HEK293T (cell line): Measurements from ENCODE around the gene KPNA1.

Experiments used
- CTCF ChIA-PET: fragments of 350-600 bp; formaldehyde crosslinking; extraction: SDS; loops from one replicate; lab custom pipeline; 2021; ENCODE audit warnings: antibody characterized with exemption, inconsistent platforms; lab: Yijun Ruan, JAX
- POLR2A ChIA-PET: fragments of 350-600 bp; formaldehyde crosslinking; extraction: SDS; loops from one replicate; lab custom pipeline; 2020; ENCODE audit warnings: antibody characterized with exemption, inconsistent platforms; lab: Yijun Ruan, JAX
- DNase-seq: peaks from one replicate; pipeline ENCODE4 v3.0.0; 2012; ENCODE audit warnings: mixed read lengths; ENCODE audit errors: extremely low spot score
- ARNT ChIP-seq: fragments of 450-650 bp; IDR thresholded peaks from 2 replicates; pipeline ENCODE4 v1.6.1; 2017; ENCODE audit warnings: mild to moderate bottlenecking
- BHLHE40 ChIP-seq: fragments of 450-650 bp; IDR thresholded peaks from 2 replicates; pipeline ENCODE4 v1.6.1; 2016; ENCODE audit warnings: mild to moderate bottlenecking, moderate library complexity, borderline replicate concordance
- CTBP1 ChIP-seq: fragments of 450-650 bp; IDR thresholded peaks from 2 replicates; pipeline ENCODE4 v1.6.1; 2016; ENCODE audit warnings: borderline replicate concordance
- ELF4 ChIP-seq: fragments of 450-650 bp; IDR thresholded peaks from 2 replicates; pipeline ENCODE4 v1.6.1; 2017; ENCODE audit warnings: antibody characterized with exemption
- FOXA1 ChIP-seq: fragments of 450-650 bp; IDR thresholded peaks from 2 replicates; pipeline ENCODE4 v1.6.1; 2016; ENCODE audit warnings: mild to moderate bottlenecking
- FOXK2 ChIP-seq: fragments of 450-650 bp; IDR thresholded peaks from 2 replicates; pipeline ENCODE4 v1.6.1; 2016; ENCODE audit warnings: mild to moderate bottlenecking
- FOXM1 ChIP-seq: fragments of 450-650 bp; IDR thresholded peaks from 2 replicates; pipeline ENCODE4 v1.6.1; 2017; ENCODE audit warnings: mild to moderate bottlenecking, borderline replicate concordance
- HDGF ChIP-seq: fragments of 450-650 bp; IDR thresholded peaks from 2 replicates; pipeline ENCODE4 v1.6.1; 2017; ENCODE audit warnings: antibody characterized with exemption, borderline replicate concordance
- L3MBTL2 ChIP-seq: fragments of 450-650 bp; conservative IDR thresholded peaks from 2 replicates; pipeline ENCODE4 v1.6.1; 2016; ENCODE audit warnings: mild to moderate bottlenecking
- LEF1 ChIP-seq: fragments of 450-650 bp; IDR thresholded peaks from 2 replicates; pipeline ENCODE4 v1.6.1; 2017; ENCODE audit warnings: mild to moderate bottlenecking, borderline replicate concordance
- NFRKB ChIP-seq: fragments of 450-650 bp; IDR thresholded peaks from 2 replicates; pipeline ENCODE4 v1.6.1; 2016; ENCODE audit warnings: mild to moderate bottlenecking, moderate library complexity
- SP1 ChIP-seq: fragments of 450-650 bp; IDR thresholded peaks from 2 replicates; pipeline ENCODE4 v1.6.1; 2017
- SUZ12 ChIP-seq: fragments of 450-650 bp; IDR thresholded peaks from 2 replicates; pipeline ENCODE4 v1.6.1; 2016; ENCODE audit warnings: mild to moderate bottlenecking
- TARDBP ChIP-seq: fragments of 450-650 bp; IDR thresholded peaks from 2 replicates; pipeline ENCODE4 v1.6.1; 2016
- ZNF384 ChIP-seq: fragments of 450-650 bp; IDR thresholded peaks from 2 replicates; pipeline ENCODE4 v1.6.1; 2016
- TF ChIP-seq, protein P1 (sequence below): fragments of 450-650 bp; IDR thresholded peaks from 2 replicates; pipeline ENCODE4 v1.6.1; 2016

Gene KPNA1

DNA sequence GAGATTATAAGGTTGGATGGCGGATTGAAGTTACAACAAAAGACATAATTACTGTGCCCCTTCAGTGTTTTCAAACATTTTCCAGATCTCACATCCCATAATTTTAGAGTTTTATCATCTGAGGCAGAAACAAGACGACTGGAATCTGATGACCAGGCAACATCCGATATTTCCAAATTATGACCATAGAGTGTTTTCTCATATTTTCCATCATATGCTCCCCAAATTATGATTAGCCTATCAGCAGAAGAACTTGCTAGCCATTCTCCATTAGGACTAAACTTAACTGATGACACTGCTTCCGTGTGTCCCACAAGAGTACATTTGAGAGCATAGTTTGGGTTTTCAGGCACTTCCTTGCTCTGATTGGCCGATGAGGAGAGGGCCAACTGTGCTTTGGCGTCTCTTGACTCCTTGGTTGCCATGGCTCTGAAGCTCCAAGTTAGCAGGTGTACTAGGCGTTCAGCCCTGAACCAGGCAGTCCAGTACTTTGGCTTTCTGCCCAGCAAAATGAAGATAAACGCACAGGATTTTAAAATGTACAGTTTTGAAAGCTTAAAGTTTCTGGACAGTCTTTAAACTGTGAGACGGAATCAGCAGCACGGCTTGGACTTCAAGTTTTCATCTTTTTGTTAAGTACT, 99.5 kb downstream of the KPNA1 start:
- TF ChIP-seq NFRKB (no peak), CTBP1 (no peak), LEF1 (no peak), SP1 (no peak), BHLHE40 (no peak), ZNF384 (no peak), HDGF (no peak), ELF4 (no peak), TARDBP (no peak), FOXK2 (no peak), L3MBTL2 (no peak)
- TF ChIP-seq, protein P1, sequence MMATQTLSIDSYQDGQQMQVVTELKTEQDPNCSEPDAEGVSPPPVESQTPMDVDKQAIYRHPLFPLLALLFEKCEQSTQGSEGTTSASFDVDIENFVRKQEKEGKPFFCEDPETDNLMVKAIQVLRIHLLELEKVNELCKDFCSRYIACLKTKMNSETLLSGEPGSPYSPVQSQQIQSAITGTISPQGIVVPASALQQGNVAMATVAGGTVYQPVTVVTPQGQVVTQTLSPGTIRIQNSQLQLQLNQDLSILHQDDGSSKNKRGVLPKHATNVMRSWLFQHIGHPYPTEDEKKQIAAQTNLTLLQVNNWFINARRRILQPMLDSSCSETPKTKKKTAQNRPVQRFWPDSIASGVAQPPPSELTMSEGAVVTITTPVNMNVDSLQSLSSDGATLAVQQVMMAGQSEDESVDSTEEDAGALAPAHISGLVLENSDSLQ: no peak
- ChIA-PET CTCF (interaction anchor here (1.5 kb wide), 1 partner anchor 22 kb away, joined by 5 read pairs; no protein-coding TSS in a partner anchor), POLR2A (interaction anchor here (0.8 to 2.7 kb wide), 7 partner anchors 7 to 135 kb away, joined by 3 to 34 read pairs (median 6); partner anchors contain the start of genes FAM162A, KPNA1 and MIX23)
- peak; percentile 65 for DNase-seq

DNA sequence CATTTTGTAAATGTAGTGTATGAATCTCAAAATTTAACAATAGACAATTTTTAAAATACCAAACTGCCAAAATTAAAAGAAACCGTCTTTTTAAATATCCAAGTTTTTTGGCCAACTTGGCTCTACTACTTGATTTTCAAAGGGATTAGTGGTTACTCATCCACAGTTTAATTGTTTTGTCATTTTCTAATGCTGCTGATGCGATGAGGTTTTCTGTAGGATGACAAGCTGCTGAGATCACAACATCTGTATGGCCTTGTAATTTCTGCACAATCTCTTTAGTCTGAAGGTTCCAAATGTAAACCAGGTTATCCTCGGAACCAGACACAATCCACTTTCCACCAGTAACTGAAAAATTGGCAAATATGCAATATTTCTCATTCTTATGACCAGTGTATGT, 100.3 kb downstream of the KPNA1 start:
- CTCF ChIA-PET: no interaction called here
- no peak for TF ChIP-seq HDGF
- no peak for TF ChIP-seq SP1
- TF ChIP-seq, protein P1: no peak
- no peak for TF ChIP-seq ELF4
- no peak for TF ChIP-seq SUZ12
- no peak for TF ChIP-seq L3MBTL2
- no peak for TF ChIP-seq BHLHE40
- TF ChIP-seq CTBP1: no peak
- TF ChIP-seq FOXM1: no peak
- no peak for TF ChIP-seq LEF1
- no peak for TF ChIP-seq TARDBP
- no peak for TF ChIP-seq NFRKB
- no peak for TF ChIP-seq FOXK2
- no peak for TF ChIP-seq ARNT
- no peak for TF ChIP-seq FOXA1
- TF ChIP-seq ZNF384: no peak

DNA sequence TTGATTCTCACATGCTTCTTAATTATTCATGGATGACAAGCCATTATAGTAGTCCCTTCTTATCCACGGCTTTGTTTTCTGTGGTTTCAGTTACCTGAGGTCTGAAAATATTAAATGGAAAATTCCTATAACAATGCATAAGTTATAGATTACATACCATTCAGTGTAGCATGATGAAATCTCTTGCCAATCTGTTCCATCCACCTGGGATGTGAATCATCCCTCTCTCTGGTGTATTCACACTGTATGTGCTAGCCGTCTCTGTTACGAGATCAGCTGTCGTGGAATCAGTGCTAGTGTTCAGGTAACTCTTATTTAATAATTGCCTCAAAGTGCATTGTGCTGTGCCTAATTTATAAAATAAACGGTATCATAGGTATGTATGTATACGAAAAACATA, 104.1 kb downstream of the KPNA1 start:
- no peak for DNase-seq
- TF ChIP-seq LEF1 (no peak), ZNF384 (no peak), HDGF (no peak)
- CTCF ChIA-PET: no interaction called here
- POLR2A ChIA-PET: interaction anchor here (2.4 kb wide), 1 partner anchor 26 kb away, joined by 8 read pairs; the partner anchor contains the start of gene FAM162A

More for the DNA sequence above, 100.3 kb downstream of the KPNA1 start:
- POLR2A ChIA-PET: interaction anchor here (2.7 kb wide), 1 partner anchor 31 kb away, joined by 34 read pairs; the partner anchor contains the start of genes FAM162A and MIX23
- no peak for DNase-seq

DNA sequence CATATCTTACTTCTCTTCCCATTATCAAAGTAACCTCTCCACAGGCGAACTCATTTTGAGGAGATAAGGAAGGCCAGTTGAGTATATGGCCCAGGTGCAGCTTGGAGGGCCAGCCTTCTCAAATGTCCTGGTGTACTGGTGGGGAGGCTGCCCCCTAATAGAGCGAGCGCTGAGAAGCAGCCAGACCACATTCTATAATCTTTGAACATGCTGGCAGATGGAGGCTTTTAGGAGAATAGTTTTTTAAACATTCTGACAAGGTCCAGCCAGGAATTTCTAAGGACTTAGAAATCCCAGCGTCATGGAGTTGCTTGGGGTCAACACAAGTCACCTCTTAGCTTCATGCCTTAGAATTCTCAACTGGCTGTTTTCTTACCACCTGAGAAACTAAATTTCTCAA, 104.6 kb downstream of the KPNA1 start:
- TF ChIP-seq ARNT (no peak), SUZ12 (no peak)
- ChIA-PET CTCF (no interaction called here), POLR2A (interaction anchor here (2.4 kb wide), 1 partner anchor 26 kb away, joined by 8 read pairs; the partner anchor contains the start of gene FAM162A)
- DNase-seq: no peak

DNA sequence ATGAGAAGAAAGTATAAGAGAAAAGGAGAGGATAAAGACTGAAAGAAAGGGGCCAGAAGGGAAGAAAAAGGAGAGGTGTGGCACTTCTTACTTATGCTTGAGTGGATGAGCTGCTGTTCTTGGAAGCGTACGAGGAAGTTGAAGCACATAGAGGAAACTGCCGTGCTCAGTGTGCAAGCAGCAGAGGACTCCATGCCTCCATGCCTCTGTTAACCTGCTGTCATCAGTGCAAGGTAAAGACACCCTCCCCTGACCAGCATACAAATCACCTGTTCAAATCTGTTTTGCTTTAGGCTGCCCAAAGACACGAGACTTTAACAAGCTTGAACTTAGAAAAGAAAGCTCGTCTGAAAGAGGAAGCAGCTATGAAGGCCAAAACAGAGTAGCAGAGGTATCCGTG, 105.3 kb downstream of the KPNA1 start:
- ChIA-PET POLR2A (interaction anchor here (2.4 kb wide), 1 partner anchor 25 kb away, joined by 8 read pairs; the partner anchor contains the start of gene FAM162A), CTCF (no interaction called here)
- TF ChIP-seq NFRKB (no peak), HDGF (no peak), TARDBP (no peak), LEF1 (no peak)
- DNase-seq: no peak

DNA sequence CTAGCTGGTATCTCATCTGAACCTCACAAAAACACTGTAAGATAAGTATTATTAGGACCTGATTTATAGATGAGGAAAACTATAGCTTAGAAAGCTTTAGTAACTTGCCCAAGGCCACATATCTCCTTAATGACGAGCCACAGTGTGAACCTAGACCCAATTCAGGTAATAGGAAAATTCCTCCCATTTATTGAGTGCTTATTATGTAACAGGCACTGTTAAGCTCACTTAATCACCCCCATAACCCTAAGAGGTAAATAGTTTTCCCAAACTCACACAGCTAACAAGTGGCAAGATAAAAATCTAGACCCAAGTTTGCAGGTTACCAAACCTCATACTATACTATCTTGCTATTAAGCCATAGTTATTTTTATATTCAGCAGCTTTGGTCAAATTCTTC, 106.8 kb downstream of the KPNA1 start:
- ChIA-PET CTCF (interaction anchor here (0.5 to 1.1 kb wide), 3 partner anchors 15 to 18 kb away, joined by 3 to 4 read pairs (median 3); no protein-coding TSS in a partner anchor), POLR2A (interaction anchor here (1.2 to 2.7 kb wide), 2 partner anchors 8 to 25 kb away, joined by 6 to 11 read pairs; partner anchors contain the start of genes FAM162A, MIX23 and WDR5B)
- no peak for DNase-seq
- no peak for TF ChIP-seq ARNT

DNA sequence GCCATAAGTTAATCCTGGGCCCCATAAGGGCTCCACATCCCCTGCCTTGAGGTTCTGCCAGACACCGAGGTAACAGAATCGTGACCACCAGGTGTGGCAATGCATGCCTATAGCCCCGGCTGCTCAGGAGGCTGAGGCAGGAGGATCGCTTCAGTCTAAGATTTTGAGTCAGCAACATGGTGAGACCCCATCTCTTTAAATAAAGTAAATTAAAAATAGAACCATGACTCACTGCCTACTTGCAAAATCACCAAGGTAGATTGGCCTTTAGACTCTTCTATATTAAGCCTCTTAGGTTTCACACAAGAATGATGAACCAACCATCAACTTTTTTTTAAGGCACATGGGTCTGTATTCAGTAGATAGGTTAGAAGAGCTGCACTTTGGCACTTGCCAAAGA, 108.5 kb downstream of the KPNA1 start:
- TF ChIP-seq ELF4: no peak
- TF ChIP-seq ZNF384: no peak
- no peak for TF ChIP-seq BHLHE40
- TF ChIP-seq TARDBP: no peak
- no peak for TF ChIP-seq SUZ12
- no peak for TF ChIP-seq FOXA1
- TF ChIP-seq SP1: no peak
- no peak for TF ChIP-seq LEF1
- no peak for TF ChIP-seq FOXM1
- TF ChIP-seq, protein P1: no peak
- TF ChIP-seq ARNT: no peak
- no peak for TF ChIP-seq FOXK2
- TF ChIP-seq NFRKB: no peak
- no peak for TF ChIP-seq L3MBTL2
- no peak for TF ChIP-seq HDGF
- no peak for TF ChIP-seq CTBP1
- CTCF ChIA-PET: interaction anchor here (0.9 kb wide), 1 partner anchor 13 kb away, joined by 4 read pairs; no protein-coding TSS in a partner anchor
- POLR2A ChIA-PET: interaction anchor here (2.7 kb wide), 1 partner anchor 23 kb away, joined by 11 read pairs; the partner anchor contains the start of genes FAM162A and MIX23
- DNase-seq: no peak
